ENCODE results near the gene CD72.

GRCh38 chr9:35666045-35666444 is 47.8 kb upstream of the CD72 start:
- TF ChIP-seq ISL1 (CRISPR knock-in tag; IDR thresholded peaks at IDR 0.05) (no peak), CREB5 (CRISPR knock-in tag; IDR thresholded peaks at IDR 0.05; ENCODE audit: low read depth) (no peak), PATZ1 (CRISPR knock-in tag; IDR thresholded peaks at IDR 0.05; ENCODE audit: borderline replicate concordance) (no peak), ZNF70 (CRISPR knock-in tag; IDR thresholded peaks at IDR 0.05) (no peak), PPARA (CRISPR knock-in tag; IDR thresholded peaks at IDR 0.05; ENCODE audit: borderline replicate concordance) (no peak), OSR1 (CRISPR knock-in tag; IDR thresholded peaks at IDR 0.05) (no peak), ESRRG (CRISPR knock-in tag; IDR thresholded peaks at IDR 0.05) (no peak), GLIS3 (CRISPR knock-in tag; IDR thresholded peaks at IDR 0.05) (no peak)

Measured in SK-N-SH treated with all-trans-retinoic acid at 6 μM for 48 hours (cell line).